Hepatocyte (in vitro differentiated cells): ENCODE measurements around the gene MARCKSL1.

ENCODE experiments used
- EZH2 ChIP-seq: fragments of 200-600 bp; sonication (generic); IDR thresholded peaks from 2 replicates; pipeline ENCODE4 v1.6.1; 2016; ENCODE audit warnings: antibody characterized with exemption, mild to moderate bottlenecking, borderline replicate concordance
- TF ChIP-seq, protein P1 (sequence below): fragments of 200-600 bp; sonication (generic); IDR thresholded peaks from 2 replicates; pipeline ENCODE4 v1.5.1; 2016; ENCODE audit warnings: antibody characterized with exemption, mild to moderate bottlenecking; ENCODE audit not compliant: poor library complexity

DNA sequence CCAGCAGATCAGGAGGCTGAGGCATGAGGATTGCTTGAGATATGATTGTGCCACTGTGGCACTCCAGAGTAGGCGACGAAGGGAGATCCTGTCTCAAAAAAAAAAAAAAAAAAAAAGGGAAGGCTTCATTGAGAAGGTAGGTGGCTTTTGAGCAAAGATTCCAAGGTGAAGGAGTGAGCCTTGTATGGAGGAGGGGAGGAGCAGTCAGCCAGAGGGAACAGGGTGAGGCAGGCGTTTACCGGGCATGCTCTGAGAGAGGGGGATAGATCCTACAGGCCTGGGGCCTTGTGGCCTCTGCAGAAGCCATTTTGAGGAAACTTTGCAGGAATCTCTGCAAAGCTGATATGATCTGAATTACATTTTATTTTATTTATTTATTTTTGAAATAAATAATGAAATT, 49.3 kb downstream of the MARCKSL1 start:
- TF ChIP-seq, protein P1, sequence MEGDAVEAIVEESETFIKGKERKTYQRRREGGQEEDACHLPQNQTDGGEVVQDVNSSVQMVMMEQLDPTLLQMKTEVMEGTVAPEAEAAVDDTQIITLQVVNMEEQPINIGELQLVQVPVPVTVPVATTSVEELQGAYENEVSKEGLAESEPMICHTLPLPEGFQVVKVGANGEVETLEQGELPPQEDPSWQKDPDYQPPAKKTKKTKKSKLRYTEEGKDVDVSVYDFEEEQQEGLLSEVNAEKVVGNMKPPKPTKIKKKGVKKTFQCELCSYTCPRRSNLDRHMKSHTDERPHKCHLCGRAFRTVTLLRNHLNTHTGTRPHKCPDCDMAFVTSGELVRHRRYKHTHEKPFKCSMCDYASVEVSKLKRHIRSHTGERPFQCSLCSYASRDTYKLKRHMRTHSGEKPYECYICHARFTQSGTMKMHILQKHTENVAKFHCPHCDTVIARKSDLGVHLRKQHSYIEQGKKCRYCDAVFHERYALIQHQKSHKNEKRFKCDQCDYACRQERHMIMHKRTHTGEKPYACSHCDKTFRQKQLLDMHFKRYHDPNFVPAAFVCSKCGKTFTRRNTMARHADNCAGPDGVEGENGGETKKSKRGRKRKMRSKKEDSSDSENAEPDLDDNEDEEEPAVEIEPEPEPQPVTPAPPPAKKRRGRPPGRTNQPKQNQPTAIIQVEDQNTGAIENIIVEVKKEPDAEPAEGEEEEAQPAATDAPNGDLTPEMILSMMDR: no peak
- no peak for TF ChIP-seq EZH2
